ENCODE results near the gene FRYL. TPM values are rescaled to one million over a fixed set of nuclear protein-coding genes. Genes with fewer than 3 reads are reported as not detected.

FRYL gene
- total RNA-seq, 2 experiments from 2014 or later, result 44.8 to 54.2 TPM

GRCh38 chr4:48798117-48798516 lies 18.0 kb upstream of the FRYL start:
- H3K4me3 Mint-ChIP-seq, result no peak overlapping the region
- H3K27ac Mint-ChIP-seq, result no peak overlapping the region
- DNase-seq, result no peak
- H3K27me3 Mint-ChIP-seq (ENCODE audit: low read depth), result no peaks in the 10 kb centered on the region
- no peaks in the 10 kb centered on the region for H3K36me3 Mint-ChIP-seq (ENCODE audit: low read depth)
- peaks cover 1% of the 10 kb centered on the region for H3K4me1 Mint-ChIP-seq (ENCODE audit: low read depth)
- intact Hi-C loops (cut with micrococcal nuclease), result no loop called here
- H3K9me3 Mint-ChIP-seq, result no peaks in the 10 kb centered on the region
- CTCF ChIA-PET, result interaction anchor here (0.7 kb wide), 1 partner anchor 94 kb away, joined by 3 read pairs; no protein-coding TSS in a partner anchor

DNA sequence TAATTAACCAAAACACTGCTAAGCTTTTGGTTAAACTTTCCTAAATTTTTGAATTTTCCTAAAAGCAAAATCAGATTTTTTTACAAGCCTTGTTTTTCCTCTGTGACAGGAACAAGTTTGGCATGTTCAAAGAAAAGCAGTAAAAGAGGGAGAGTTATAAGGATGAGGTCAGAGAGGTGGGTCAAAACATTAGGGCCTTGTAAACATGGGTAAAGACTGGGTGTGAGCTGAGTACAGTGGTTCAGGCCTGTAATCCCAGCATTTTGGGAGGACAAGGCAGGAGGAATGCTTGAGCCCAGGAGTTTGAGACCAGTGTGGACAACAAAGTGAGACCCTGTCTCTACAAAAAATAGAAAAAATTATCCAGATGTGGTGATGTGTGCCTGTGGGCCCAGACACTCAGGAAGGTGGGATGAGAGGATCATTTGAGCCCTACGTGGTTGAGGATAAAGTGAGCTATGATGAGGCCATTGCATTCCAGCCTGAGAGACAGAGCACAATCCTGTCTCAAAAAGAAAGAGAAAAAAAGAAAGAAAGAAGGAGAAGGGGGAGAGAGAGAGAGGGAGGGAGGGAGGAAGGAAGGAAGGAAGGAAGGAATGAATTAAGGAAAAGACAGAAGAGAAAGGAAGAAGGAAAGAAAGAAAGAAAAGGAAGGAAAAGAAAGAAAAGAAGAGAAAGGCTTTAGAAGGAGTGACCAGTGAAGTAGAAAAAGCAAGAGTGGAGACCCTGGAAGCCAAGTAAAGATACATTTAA lies 17.0 kb upstream of the FRYL start:
- CTCF ChIA-PET, result interaction anchor here (0.7 kb wide), 1 partner anchor 95 kb away, joined by 3 read pairs; no protein-coding TSS in a partner anchor
- H3K36me3 Mint-ChIP-seq (ENCODE audit: low read depth), result no peaks in the 10 kb centered on the region
- H3K9me3 Mint-ChIP-seq, result no peaks in the 10 kb centered on the region

DNA sequence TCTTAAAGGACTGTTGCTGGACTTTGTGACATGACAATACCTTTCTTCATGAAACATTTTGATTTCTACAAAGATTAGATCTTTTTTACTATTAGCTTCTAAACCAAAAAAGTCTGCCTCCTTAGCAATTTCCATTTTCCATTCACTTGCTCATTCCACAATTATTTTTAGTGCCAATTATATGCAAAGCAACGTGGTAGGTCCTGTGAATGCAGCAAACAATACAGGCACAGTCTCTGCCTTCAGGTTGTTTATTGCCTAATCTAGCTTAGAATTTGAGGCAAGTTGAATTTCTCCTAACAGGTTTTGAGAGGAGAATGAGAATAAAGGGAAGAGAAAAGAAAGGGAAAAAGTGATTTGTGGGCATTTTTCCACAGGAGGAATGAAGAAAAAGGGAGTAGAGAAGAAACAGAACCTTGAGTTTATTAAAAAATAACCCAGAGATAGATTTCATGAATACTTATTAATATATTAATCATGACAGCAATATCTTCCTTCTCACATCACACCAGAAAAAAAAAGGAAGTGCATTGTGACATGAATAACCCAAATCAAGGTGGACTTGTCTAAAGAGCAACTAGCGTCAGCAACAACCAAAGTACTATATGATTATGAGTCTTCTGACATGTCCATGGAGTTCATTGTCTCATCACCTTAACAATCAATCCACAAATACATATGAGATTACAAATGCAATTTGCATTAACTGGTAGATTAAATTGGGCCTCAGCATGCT lies 16.3 kb upstream of the FRYL start:
- no peaks in the 10 kb centered on the region for H3K9me3 Mint-ChIP-seq
- peaks cover 8% of the 10 kb centered on the region for H3K4me1 Mint-ChIP-seq (ENCODE audit: low read depth)
- no peak overlapping the region for H3K4me3 Mint-ChIP-seq
- CTCF ChIA-PET, result no interaction called here
- H3K36me3 Mint-ChIP-seq (ENCODE audit: low read depth), result no peaks in the 10 kb centered on the region
- no peak overlapping the region for H3K27ac Mint-ChIP-seq
- DNase-seq, result no peak
- intact Hi-C loops (cut with micrococcal nuclease), result no loop called here
- no peaks in the 10 kb centered on the region for H3K27me3 Mint-ChIP-seq (ENCODE audit: low read depth)

More for the DNA sequence above, 17.0 kb upstream of the FRYL start:
- Mint-ChIP-seq H3K27ac (no peak overlapping the region), H3K4me3 (no peak overlapping the region), H3K27me3 (ENCODE audit: low read depth) (no peaks in the 10 kb centered on the region), H3K4me1 (ENCODE audit: low read depth) (peaks cover 7% of the 10 kb centered on the region)
- intact Hi-C loops (cut with micrococcal nuclease), result no loop called here
- DNase-seq, result no peak

GRCh38 chr4:48795108-48795507 lies 15.0 kb upstream of the FRYL start:
- H3K27me3 Mint-ChIP-seq (ENCODE audit: low read depth), result no peaks in the 10 kb centered on the region
- H3K27ac Mint-ChIP-seq, result no peak overlapping the region
- intact Hi-C loops (cut with micrococcal nuclease), result no loop called here
- H3K9me3 Mint-ChIP-seq, result no peaks in the 10 kb centered on the region
- no peaks in the 10 kb centered on the region for H3K36me3 Mint-ChIP-seq (ENCODE audit: low read depth)
- DNase-seq, result no peak
- H3K4me1 Mint-ChIP-seq (ENCODE audit: low read depth), result peaks cover 8% of the 10 kb centered on the region
- H3K4me3 Mint-ChIP-seq, result no peak overlapping the region
- CTCF ChIA-PET, result interaction anchor here (0.6 kb wide), 1 partner anchor 11 kb away, joined by 4 read pairs; no protein-coding TSS in a partner anchor

DNA sequence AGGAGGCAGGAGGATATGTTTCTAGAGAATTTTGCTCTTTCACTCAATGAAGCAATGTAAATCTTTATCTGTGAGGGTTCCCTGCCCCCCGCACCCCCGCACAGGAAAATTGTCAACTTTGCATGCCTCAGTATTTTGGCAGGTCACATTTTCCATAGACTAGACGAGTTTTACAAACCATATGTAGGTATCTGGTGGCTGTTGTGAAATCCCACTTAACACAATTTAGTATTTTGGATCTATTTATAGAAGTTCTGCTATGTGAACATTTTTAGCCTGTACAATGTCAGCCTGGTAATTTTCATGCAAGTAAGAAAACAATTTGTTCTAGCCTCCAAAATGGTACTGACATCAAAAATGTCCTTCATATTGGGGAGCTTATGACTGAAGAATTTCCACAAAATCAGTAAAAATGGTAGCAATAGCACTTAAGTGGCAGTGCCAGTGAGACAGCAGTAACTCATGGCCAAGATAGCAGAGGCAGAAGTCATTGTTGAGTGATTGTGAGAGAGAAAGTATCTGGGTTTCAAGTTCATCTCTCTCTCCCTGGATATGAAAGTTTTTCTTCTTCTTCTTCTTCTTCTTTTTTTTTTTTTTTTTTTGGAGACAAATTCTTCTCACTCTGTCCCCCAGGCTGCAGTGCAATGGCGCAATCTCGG lies 12.4 kb upstream of the FRYL start:
- DNase-seq, result no peak
- Mint-ChIP-seq H3K4me3 (no peak overlapping the region), H3K9me3 (no peaks in the 10 kb centered on the region)

DNA sequence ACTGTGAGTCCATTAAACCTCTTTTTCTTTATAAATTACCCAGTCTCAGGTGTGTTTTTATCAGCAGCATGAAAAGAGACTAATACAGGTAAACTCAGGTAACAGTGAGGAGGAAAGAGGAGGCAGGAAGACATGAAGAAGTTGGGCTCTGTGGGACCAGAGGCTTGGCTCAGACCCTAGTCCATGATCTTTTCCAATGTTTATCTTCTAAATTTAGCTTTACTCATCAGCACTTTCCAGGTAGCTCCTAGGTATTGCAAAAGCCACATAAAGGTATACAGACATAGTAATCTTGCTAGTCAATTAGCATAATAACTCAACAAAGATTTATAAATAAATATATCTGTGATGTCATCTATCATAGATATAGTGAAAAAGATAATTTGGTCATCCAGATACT lies 11.2 kb upstream of the FRYL start:
- H3K9me3 Mint-ChIP-seq, result no peaks in the 10 kb centered on the region
- intact Hi-C loops (cut with micrococcal nuclease), result no loop called here
- H3K4me3 Mint-ChIP-seq, result no peak overlapping the region
- H3K27me3 Mint-ChIP-seq (ENCODE audit: low read depth), result no peaks in the 10 kb centered on the region
- peaks cover 8% of the 10 kb centered on the region for H3K4me1 Mint-ChIP-seq (ENCODE audit: low read depth)
- CTCF ChIA-PET, result interaction anchor here (1.4 kb wide), 1 partner anchor 10 kb away, joined by 3 read pairs; no protein-coding TSS in a partner anchor
- DNase-seq, result no peak
- no peak overlapping the region for H3K27ac Mint-ChIP-seq
- H3K36me3 Mint-ChIP-seq (ENCODE audit: low read depth), result no peaks in the 10 kb centered on the region

More for the DNA sequence above, 12.4 kb upstream of the FRYL start:
- Mint-ChIP-seq H3K4me1 (ENCODE audit: low read depth) (peaks cover 8% of the 10 kb centered on the region), H3K27ac (no peak overlapping the region), H3K27me3 (ENCODE audit: low read depth) (no peaks in the 10 kb centered on the region), H3K36me3 (ENCODE audit: low read depth) (no peaks in the 10 kb centered on the region)
- intact Hi-C loops (cut with micrococcal nuclease), result no loop called here
- CTCF ChIA-PET, result interaction anchor here (0.6 to 0.7 kb wide), 2 partner anchors 24 to 54 kb away, joined by 3 read pairs; no protein-coding TSS in a partner anchor

DNA sequence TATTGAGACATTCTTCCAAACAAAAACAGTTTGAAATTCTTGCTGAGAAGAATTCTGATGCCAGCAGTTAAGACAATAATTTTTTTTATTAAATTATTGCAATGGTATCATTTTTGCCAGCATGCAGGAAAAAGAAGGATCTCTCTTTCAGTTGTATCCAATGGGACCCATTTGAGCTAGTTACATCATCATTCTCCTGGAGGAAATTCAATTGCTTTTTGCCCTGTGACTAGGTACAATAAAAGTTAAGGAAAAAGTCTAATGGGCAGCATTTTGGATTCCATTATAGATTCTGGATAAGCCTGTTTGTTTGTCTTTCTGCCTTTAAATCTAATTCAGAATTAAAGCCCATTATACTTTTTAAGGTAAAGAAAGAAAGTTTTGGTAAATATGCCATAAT lies 10.5 kb upstream of the FRYL start:
- H3K9me3 Mint-ChIP-seq, result no peaks in the 10 kb centered on the region
- no peak overlapping the region for H3K27ac Mint-ChIP-seq
- CTCF ChIA-PET, result interaction anchor here (1.4 kb wide), 1 partner anchor 10 kb away, joined by 3 read pairs; no protein-coding TSS in a partner anchor
- intact Hi-C loops (cut with micrococcal nuclease), result no loop called here
- H3K4me3 Mint-ChIP-seq, result no peak overlapping the region
- no peaks in the 10 kb centered on the region for H3K27me3 Mint-ChIP-seq (ENCODE audit: low read depth)
- no peaks in the 10 kb centered on the region for H3K36me3 Mint-ChIP-seq (ENCODE audit: low read depth)
- no peak for DNase-seq
- peaks cover 8% of the 10 kb centered on the region for H3K4me1 Mint-ChIP-seq (ENCODE audit: low read depth)

DNA sequence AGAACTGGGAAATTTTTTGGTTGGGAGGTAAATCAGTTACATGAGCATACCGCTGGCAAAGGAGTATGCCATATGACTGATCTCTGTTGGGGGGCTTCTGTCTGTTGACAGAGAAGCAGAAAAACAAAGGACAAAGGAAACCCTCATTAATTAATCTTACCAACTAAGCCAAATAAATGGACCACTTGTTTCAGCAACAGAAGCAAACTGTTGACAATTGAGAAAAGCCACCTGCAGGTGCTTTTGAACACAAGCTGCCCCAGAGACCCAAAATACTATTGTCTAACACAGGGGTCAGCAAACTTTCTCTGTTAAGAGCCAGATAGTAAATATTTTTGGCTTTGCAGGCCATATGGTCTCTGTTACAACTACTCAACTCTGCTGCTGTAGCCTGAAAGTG lies 7.0 kb upstream of the FRYL start:
- H3K27me3 Mint-ChIP-seq (ENCODE audit: low read depth), result no peaks in the 10 kb centered on the region
- no peak for DNase-seq
- intact Hi-C loops (cut with micrococcal nuclease), result no loop called here
- no peaks in the 10 kb centered on the region for H3K9me3 Mint-ChIP-seq
- no peaks in the 10 kb centered on the region for H3K36me3 Mint-ChIP-seq (ENCODE audit: low read depth)
- no peak overlapping the region for H3K27ac Mint-ChIP-seq
- no peak overlapping the region for H3K4me3 Mint-ChIP-seq
- H3K4me1 Mint-ChIP-seq (ENCODE audit: low read depth), result peaks cover 2% of the 10 kb centered on the region
- CTCF ChIA-PET, result interaction anchor here (1.0 kb wide), 1 partner anchor 208 kb away, joined by 3 read pairs; no protein-coding TSS in a partner anchor

GRCh38 chr4:48786549-48786948 lies 6.5 kb upstream of the FRYL start:
- Mint-ChIP-seq H3K4me1 (ENCODE audit: low read depth) (peaks cover under 1% of the 10 kb centered on the region), H3K27ac (no peak overlapping the region), H3K36me3 (ENCODE audit: low read depth) (no peaks in the 10 kb centered on the region), H3K4me3 (no peak overlapping the region), H3K9me3 (no peaks in the 10 kb centered on the region), H3K27me3 (ENCODE audit: low read depth) (no peaks in the 10 kb centered on the region)
- CTCF ChIA-PET, result no interaction called here
- intact Hi-C loops (cut with micrococcal nuclease), result no loop called here
- DNase-seq, result no peak

DNA sequence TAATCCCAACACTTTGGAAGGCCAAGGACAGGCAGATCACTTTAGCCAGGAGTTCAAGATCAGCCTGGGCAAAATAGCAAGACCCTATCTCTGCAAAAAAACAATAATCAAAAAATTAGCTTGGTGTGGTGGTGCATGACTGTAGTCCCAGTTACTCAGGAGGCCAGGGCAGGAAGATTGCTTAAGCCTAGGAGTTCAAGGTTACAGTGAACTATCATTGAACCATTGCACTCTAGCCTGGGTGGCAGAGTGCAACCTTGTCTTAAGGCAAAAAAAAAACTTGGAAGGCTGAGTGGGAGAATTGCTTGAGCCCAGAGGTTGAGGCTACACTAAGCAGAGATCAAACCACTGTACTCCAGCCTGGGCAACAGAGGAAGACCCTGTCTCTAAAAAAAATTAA lies 5.2 kb upstream of the FRYL start:
- DNase-seq, result no peak
- Mint-ChIP-seq H3K27ac (no peak overlapping the region), H3K9me3 (no peaks in the 10 kb centered on the region), H3K36me3 (ENCODE audit: low read depth) (no peaks in the 10 kb centered on the region), H3K4me3 (no peak overlapping the region), H3K4me1 (ENCODE audit: low read depth) (peaks cover 7% of the 10 kb centered on the region), H3K27me3 (ENCODE audit: low read depth) (no peaks in the 10 kb centered on the region)
- CTCF ChIA-PET, result interaction anchor here (2.1 kb wide), 1 partner anchor 207 kb away, joined by 8 read pairs; no protein-coding TSS in a partner anchor
- intact Hi-C loops (cut with micrococcal nuclease), result no loop called here

DNA sequence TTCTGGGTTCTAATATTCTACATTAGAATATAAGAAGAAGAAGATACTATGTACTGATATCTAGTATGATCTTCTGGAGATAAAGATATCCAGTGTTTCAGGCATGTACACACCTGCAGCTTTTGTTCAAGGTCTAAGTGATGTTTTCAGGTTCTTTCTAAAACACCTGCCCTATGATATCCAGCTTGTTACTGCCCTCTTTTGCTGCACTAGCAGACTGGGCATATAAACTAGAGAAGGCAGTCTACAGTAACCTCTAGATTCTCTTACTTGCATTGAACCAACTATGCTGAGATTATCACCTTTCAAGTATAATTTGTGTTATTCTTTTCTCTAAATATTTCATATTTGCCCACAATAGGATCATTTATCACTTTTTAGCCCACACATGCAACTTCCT lies 1.9 kb upstream of the FRYL start:
- CTCF ChIA-PET, result interaction anchor here (0.6 to 4.6 kb wide), 2 partner anchors 148 to 203 kb away, joined by 5 to 22 read pairs; no protein-coding TSS in a partner anchor
- DNase-seq, result no peak
- intact Hi-C loops (cut with micrococcal nuclease), result loop anchor here (2.0 to 5.0 kb wide), 4 partner anchors 117 to 745 kb away; no protein-coding TSS in a partner anchor
- Mint-ChIP-seq H3K4me1 (ENCODE audit: low read depth) (peaks cover 25% of the 10 kb centered on the region), H3K27me3 (ENCODE audit: low read depth) (no peaks in the 10 kb centered on the region), H3K4me3 (no peak overlapping the region), H3K9me3 (no peaks in the 10 kb centered on the region), H3K36me3 (ENCODE audit: low read depth) (peaks cover 1% of the 10 kb centered on the region), H3K27ac (no peak overlapping the region)

DNA sequence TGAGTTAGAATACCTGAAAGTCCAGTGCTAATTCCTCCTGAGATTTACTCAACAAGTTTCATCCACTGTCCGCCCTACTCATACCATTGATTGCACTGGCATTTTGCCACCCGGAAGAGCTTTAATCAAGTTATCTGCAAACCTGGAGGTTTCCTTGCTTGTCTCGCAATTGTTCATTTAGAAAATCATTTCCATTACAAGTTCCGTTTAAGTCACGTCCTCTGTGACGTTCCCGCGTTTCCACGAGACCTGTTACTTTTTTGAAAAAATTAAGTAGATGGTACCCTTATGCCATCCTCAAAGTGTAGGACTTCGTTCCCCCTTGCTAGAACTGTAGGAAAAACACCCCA lies 761 bp upstream of the FRYL start:
- H3K9me3 Mint-ChIP-seq, result no peaks in the 10 kb centered on the region
- intact Hi-C loops (cut with micrococcal nuclease), result loop anchor here (1.0 to 5.0 kb wide), 12 partner anchors 50 to 744 kb away; partner anchors contain the start of genes OCIAD1, SLAIN2 and TEC
- CTCF ChIA-PET, result interaction anchor here (0.7 to 4.6 kb wide), 6 partner anchors 10 to 239 kb away, joined by 3 to 22 read pairs (median 4); partner anchors contain the start of genes OCIAD1 and OCIAD2
- peaks cover 35% of the 10 kb centered on the region for H3K4me1 Mint-ChIP-seq (ENCODE audit: low read depth)
- peak overlapping the region; percentile 92 for H3K4me3 Mint-ChIP-seq
- DNase-seq, result peak; percentile 67
- H3K27ac Mint-ChIP-seq, result peak overlapping the region; percentile 98
- peaks cover 1% of the 10 kb centered on the region for H3K36me3 Mint-ChIP-seq (ENCODE audit: low read depth)
- no peaks in the 10 kb centered on the region for H3K27me3 Mint-ChIP-seq (ENCODE audit: low read depth)
